Right hindlimb (tissue), 1 donor: ENCODE measurements around the gene AMACR.
"Not testable (repeated sequence)": the region's sequence is repeated elsewhere in the genome, so short reads cannot be mapped to it uniquely, and the experiment has no call there.

Experiments
- DNase-seq: peaks from one replicate; pipeline ENCODE4 v3.0.0-alpha.2; 2018

Gene AMACR

DNA sequence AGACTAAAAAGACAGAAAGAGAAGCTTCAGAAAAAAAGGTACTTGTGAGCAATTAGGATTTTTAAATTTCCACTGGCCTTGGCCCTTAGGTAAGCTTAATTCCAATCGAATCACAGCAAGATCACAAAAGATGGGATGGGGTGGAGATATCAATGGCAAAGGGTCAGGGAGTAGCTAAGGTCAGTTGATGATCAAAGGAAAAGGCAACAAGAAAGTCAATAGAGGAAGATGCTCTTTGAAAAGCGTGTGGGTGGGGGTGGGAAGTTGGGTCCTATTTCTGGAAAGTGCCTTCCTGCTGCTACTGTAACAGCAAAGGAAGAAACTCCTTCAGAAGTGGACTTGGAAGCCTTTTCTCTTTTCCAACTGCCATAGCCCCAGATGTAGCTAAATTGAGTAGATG is 27.9 kb upstream of the AMACR start:
- DNase-seq, result no peak

DNA sequence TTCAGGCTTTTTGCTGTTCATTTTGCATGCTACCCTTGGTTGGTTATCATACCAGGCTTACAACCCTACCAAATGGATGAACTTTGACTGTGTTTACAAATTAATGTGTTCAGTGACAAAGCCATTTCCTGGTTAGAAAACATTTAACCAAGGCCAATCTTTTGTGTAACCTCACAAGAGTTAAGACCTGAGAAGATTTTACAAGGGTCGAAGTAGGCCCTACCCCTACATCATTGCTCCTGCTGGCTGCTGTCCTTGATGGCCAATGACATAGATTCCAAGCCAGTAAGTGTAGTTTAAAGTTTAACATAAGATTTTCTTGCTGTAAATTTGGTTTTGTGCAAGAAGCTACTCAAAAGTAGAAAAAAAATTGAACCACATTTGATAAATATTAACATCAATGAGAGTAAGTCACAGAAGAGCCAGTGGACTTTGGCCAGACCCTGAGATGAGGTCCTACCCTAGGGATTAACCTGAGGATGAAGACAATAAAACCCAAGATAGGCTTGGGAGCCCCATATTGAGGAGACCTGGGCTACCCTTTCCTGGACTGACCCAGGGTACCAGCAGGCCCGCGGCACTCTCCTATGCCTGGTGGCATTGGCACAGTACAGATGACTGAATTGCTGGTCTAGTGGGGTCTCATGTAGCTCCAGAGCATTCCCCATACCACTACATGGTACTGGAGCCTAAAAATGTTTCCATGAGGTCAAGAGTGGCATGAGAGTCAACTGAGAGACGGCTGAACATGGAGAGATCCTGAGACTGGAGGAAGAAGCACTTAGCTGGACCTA is 26.9 kb upstream of the AMACR start:
- no peak for DNase-seq

DNA sequence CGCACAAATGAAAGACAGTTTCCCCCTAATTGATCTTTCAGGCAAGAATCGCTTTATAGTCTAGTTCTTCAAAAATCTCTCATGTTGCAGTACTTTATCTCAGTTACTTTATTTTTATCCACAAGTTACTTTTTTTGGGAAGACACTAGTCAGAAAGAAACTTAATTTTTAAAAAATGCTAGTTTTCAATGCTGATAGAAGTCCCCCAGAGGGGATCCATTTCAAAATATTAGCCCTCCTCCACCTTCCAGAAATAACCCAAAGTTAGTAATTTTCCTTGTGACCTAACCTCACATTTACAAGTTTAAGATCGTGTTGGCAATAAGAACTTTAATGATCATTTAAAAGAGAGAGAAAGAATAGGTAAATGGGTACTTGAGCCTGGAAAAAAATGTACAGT is 24.1 kb upstream of the AMACR start:
- DNase-seq, result no peak

DNA sequence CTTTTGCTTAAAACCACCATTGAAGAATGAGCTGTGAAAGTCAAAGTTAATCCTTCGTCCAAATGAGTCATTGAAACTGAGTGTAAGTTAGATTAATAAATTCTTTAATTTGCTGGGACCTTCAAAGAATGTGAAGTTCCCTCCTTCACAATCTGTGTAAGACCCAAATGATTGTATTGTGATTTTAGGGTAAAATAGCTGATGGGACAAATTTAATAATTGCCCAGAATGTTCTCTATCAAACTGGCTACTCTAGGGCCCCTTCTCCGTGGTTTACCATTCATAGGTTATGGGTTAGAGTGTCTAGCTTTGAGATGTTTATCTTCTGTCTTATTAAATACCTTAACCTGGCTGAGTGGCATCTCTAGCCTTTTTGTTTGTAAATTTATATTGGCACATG is 23.3 kb upstream of the AMACR start:
- DNase-seq, result no peak

GRCh38 chr5:34030585-34030984 is 22.7 kb upstream of the AMACR start:
- DNase-seq, result not testable (repeated sequence)

DNA sequence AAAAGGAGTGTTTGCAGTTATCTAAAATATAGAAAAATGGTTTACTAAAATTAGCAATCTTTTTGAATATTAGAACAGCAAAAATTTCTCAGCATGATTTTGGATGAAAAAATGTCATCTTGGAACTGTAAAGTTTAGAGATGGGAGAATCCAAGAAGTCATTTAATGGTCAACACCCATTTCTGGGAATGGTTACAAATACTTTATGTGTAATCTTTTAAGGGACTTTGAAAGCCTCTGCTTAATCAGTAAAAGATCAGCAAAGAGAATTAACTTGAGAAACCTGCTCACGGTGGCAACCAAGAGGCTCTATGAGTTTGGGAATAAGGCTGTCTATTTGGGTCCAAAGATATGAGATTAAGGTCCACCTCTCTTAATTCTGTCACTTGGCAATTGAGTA is 22.2 kb upstream of the AMACR start:
- no peak for DNase-seq

- no peak for DNase-seq
These were observed 20.5 kb upstream of the AMACR start for GRCh38 chr5:34028349-34028748.

GRCh38 chr5:34026089-34026761 is 18.4 kb upstream of the AMACR start:
- DNase-seq, result no peak

GRCh38 chr5:34022121-34022705 is 14.4 kb upstream of the AMACR start:
- no peak for DNase-seq

DNA sequence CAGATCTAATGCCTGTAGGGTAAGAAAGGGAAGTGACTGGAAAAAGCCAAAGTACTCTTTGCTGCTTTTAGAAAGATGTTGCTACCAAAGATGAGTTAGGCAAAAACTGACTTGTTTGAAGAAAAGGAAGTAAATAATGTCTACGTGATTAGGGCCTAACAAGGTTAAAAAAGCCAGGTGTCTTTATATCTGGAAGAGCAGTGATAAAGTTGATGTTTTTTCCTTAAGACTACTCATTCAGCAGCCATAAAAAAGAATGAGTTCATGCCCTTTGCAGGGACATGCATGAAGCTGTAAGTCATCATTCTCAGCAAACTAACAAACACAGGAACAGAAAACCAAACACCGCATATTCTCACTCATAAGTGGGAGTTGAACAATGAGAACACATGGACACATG is 13.5 kb upstream of the AMACR start:
- no peak for DNase-seq

- DNase-seq, result no peak
These were observed 12.9 kb upstream of the AMACR start for GRCh38 chr5:34020726-34021125.

GRCh38 chr5:34017254-34017653 is 9.4 kb upstream of the AMACR start:
- DNase-seq, result no peak

DNA sequence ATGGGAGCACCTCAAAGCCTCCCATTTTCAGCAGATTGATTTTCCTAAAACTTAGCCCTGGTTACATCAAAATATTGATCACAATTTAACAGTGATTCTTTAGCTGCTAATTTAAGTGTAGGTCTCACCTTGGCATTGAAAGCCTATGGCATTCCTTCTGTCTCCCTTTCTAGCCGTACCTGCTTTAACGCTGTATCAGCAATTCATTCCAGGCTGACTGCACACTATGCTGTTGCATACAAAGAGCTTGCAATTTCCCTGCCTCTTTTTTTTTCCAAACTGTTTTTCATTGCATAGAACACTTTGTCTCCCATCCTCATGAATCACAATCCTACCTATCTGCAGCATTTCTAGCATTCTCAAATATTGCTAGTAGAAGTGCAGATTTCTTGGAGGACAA is 8.9 kb upstream of the AMACR start:
- DNase-seq, result no peak

- DNase-seq, result no peak
These were observed 8.4 kb upstream of the AMACR start for GRCh38 chr5:34016222-34016621.

GRCh38 chr5:34015120-34015822 is 7.4 kb upstream of the AMACR start:
- DNase-seq, result no peak

DNA sequence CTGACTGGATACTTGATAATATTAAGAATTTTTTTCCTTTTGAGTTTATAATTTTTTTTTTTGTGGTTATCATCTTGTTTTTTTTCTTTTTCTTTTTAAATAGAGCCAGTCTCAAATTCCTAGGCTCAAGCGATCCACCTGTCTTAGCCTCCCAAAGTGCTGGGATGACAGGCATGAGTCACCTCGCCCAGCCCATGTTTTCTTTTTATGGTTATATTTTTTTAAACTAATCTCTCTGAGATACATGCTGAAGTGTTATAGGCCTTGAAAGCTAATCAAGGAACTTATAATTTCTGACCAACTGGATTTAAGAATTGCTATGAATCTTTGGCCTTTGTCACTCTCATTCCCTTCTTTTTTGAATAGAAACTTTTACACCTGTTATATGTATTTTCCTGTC is 6.8 kb upstream of the AMACR start:
- DNase-seq, result no peak

DNA sequence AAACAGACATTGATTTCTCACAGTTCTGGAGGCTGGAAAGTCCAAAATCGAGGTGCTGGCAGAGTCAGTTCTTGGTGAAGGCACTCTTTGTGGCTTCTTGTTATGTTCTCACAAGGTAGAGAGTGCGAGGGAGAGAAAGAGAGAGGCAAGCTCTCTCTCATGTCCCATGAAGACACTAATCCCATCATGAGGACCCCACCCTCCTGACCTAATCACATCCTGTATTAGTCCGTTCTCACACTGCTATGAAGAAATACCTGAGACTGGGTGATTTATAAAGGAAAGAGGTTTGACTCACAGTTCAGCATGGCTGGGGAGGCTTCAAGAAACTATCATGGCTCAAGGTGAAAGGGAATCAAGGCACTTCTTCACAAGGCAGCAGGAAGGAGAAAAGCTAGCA is 5.7 kb upstream of the AMACR start:
- no peak for DNase-seq

GRCh38 chr5:34012791-34013190 is 4.9 kb upstream of the AMACR start:
- DNase-seq, result peak; percentile 56

DNA sequence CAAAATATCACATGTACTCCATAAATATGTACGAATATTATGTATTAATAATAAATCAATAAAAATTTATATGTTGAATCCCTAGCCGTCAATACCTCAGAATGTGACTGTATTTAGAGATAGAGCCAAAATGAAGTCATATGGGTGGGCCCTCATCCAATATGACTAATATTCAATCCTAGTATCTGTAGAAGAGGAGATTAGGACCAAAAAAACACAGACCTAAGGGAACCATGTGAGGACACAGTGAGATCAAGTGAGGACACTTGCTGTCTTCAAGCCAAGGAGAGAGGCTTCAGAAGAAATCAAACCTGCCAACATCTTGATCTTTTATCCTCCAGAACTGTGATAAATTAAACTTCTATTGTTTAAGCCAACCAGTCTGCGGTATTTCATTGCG is 3.7 kb upstream of the AMACR start:
- DNase-seq, result no peak

- not testable (repeated sequence) for DNase-seq
These were observed 2.3 kb upstream of the AMACR start for GRCh38 chr5:34010146-34010545.

DNA sequence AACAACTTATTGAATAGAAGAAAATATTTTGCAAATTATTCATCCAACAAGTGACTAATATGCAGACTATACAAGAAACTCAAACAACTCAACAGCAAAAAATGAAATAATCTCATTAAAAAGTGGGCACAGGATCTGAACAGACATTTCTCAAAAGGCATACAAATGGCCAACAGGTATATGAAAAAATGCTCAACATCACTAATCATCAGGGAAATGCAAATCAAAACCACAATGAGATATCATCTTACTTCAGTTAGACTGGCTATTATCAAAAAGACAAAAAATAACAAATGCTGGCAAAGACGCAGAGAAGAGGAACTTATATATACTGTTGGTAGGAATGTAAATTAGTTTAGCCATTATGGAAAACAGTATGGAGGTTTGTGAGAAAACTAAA is 1.8 kb upstream of the AMACR start:
- DNase-seq, result no peak

GRCh38 chr5:34008802-34009201 is 952 bp upstream of the AMACR start:
- no peak for DNase-seq

DNA sequence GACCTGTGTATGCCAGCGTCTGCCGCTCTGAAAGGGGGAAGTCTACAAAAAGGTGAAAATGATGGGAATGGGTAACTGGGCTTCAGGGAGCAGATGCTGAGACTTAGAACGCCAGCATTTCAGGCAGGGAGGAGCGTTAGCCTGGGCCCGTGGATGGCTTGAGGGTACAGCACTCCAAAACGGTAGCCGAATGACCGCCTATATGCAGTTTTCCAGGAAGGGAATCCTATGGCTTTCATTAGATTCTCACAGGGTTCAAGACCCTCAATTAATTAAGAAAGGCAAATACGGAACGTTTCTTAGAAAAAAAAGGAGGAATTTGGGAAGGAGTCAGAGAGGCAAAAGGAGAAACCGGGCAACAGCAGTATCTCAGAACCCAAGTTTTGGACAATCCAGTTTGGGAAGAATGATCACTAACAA is 639 bp downstream of the AMACR start:
- peak; percentile 35 for DNase-seq

GRCh38 chr5:34005681-34006080 is 2.2 kb downstream of the AMACR start:
- DNase-seq, result no peak
